ENCODE results near the gene S100A13. TPM values are rescaled to one million over a fixed set of nuclear protein-coding genes. Genes with fewer than 3 reads are reported as not detected.
A peak's percentile ranks its signal among the peaks of the same experiment; 100 is the strongest.

Gene S100A13
- total RNA-seq, 2 donors from 2014 or later = 64.2 to 82.9 TPM

GRCh38 chr1:153639280-153639679 is 12.0 kb upstream of the S100A13 start:
- Histone ChIP-seq H3K27me3 (replicated peaks; ENCODE audit: insufficient read depth) (no peaks in the 10 kb centered on the region), H3K4me3 (no peak overlapping the region), H3K27ac (no peak overlapping the region), H3K4me1 (ENCODE audit: control insufficient read depth in 1 of 2, low read depth in 2 of 2) (peaks cover 18 to 30% of the 10 kb centered on the region in 2 donors), H3K9me3 (no peaks in the 10 kb centered on the region), H3K36me3 (peaks cover 62% of the 10 kb centered on the region)
- ATAC-seq (ENCODE audit: insufficient number of reproducible peaks, low FRiP score, low read depth) = no peak
- DNase-seq (ENCODE audit: low spot score) = no peak
- TF ChIP-seq CTCF (IDR thresholded peaks at IDR 0.05) = no peak

- no peak for DNase-seq (ENCODE audit: low spot score)
- Histone ChIP-seq H3K27me3 (replicated peaks; ENCODE audit: insufficient read depth) (no peaks in the 10 kb centered on the region), H3K4me3 (no peak overlapping the region), H3K4me1 (ENCODE audit: control insufficient read depth in 1 of 2, low read depth in 2 of 2) (peaks cover 17 to 33% of the 10 kb centered on the region in 2 donors), H3K36me3 (peaks cover 59% of the 10 kb centered on the region), H3K27ac (no peak overlapping the region), H3K9me3 (no peaks in the 10 kb centered on the region)
- TF ChIP-seq CTCF (IDR thresholded peaks at IDR 0.05) = no peak
- no peak for ATAC-seq (ENCODE audit: insufficient number of reproducible peaks, low FRiP score, low read depth)
These were observed 11.0 kb upstream of the S100A13 start for GRCh38 chr1:153638261-153638660.

GRCh38 chr1:153636312-153636711 is 9.0 kb upstream of the S100A13 start:
- peaks cover 43% of the 10 kb centered on the region for H3K36me3 ChIP-seq
- peak overlapping the region; percentile 30 to 100 for H3K27ac ChIP-seq
- H3K4me3 ChIP-seq = no peak overlapping the region
- ATAC-seq (ENCODE audit: insufficient number of reproducible peaks, low FRiP score, low read depth) = no peak
- H3K9me3 ChIP-seq = no peaks in the 10 kb centered on the region
- no peak for DNase-seq (ENCODE audit: low spot score)
- H3K27me3 ChIP-seq (replicated peaks; ENCODE audit: insufficient read depth) = no peaks in the 10 kb centered on the region
- no peak for TF ChIP-seq CTCF (IDR thresholded peaks at IDR 0.05)
- peaks cover 20 to 33% of the 10 kb centered on the region in 2 donors for H3K4me1 ChIP-seq (ENCODE audit: control insufficient read depth in 1 of 2, low read depth in 2 of 2)

GRCh38 chr1:153635872-153636271 is 8.6 kb upstream of the S100A13 start:
- H3K4me1 ChIP-seq (ENCODE audit: control insufficient read depth in 1 of 2, low read depth in 2 of 2) = peaks cover 20 to 33% of the 10 kb centered on the region in 2 donors
- H3K27ac ChIP-seq = peak overlapping the region; percentile 30 to 100
- DNase-seq (ENCODE audit: low spot score) = no peak
- H3K36me3 ChIP-seq = peaks cover 38% of the 10 kb centered on the region
- H3K9me3 ChIP-seq = no peaks in the 10 kb centered on the region
- H3K4me3 ChIP-seq = peak overlapping the region; percentile 99
- H3K27me3 ChIP-seq (replicated peaks; ENCODE audit: insufficient read depth) = no peaks in the 10 kb centered on the region
- no peak for ATAC-seq (ENCODE audit: insufficient number of reproducible peaks, low FRiP score, low read depth)
- no peak for TF ChIP-seq CTCF (IDR thresholded peaks at IDR 0.05)

GRCh38 chr1:153633754-153634665 is 6.7 kb upstream of the S100A13 start, which contains the start of gene CHTOP:
Gene CHTOP, plus strand, starts transcription at chr1:153634066. Its CDS starts 2,523 bp downstream, at chr1:153636589.
- ATAC-seq (ENCODE audit: insufficient number of reproducible peaks, low FRiP score, low read depth) (peak; percentile 94), DNase-seq (ENCODE audit: low spot score) (peak; percentile 94)
- no peaks in the 10 kb centered on the region for H3K9me3 ChIP-seq
- no peak for TF ChIP-seq CTCF (IDR thresholded peaks at IDR 0.05)
- H3K36me3 ChIP-seq = peaks cover 20% of the 10 kb centered on the region
- peaks cover 20 to 43% of the 10 kb centered on the region in 2 donors for H3K4me1 ChIP-seq (ENCODE audit: control insufficient read depth in 1 of 2, low read depth in 2 of 2)
- H3K27ac ChIP-seq = peak within 1 kb of the TSS; percentile 100
- peak within 1 kb of the TSS; percentile 99 for H3K4me3 ChIP-seq
- no peaks in the 10 kb centered on the region for H3K27me3 ChIP-seq (replicated peaks; ENCODE audit: insufficient read depth)
